BJ (cell line): ENCODE results near the gene CLMN. TPM values are rescaled to one million over a fixed set of nuclear protein-coding genes. Genes with fewer than 3 reads are reported as not detected.

Experiments
- CTCF ChIA-PET: fragments of 350-600 bp; formaldehyde crosslinking; extraction: SDS; loops from one replicate; lab custom pipeline; 2021; ENCODE audit warnings: antibody characterized with exemption, inconsistent platforms; lab: Yijun Ruan, JAX
- POLR2A ChIA-PET: fragments of 300-600 bp; sonication (Branson Sonifier 250); formaldehyde crosslinking; extraction: SDS; loops from one replicate; lab custom pipeline; 2021; ENCODE audit warnings: antibody characterized with exemption; lab: Charles Lee
- DNase-seq: peaks from one replicate; pipeline ENCODE4 v3.0.0-alpha.2; 2011; ENCODE audit warnings: low read depth
- H3K27me3 ChIP-seq: 2 replicates; pipeline ENCODE4 v1.6.0; 2011; ENCODE audit warnings: low read length; ENCODE audit not compliant: control insufficient read depth, insufficient read depth
- H3K36me3 ChIP-seq: 2 replicates; pipeline ENCODE4 v1.5.1; 2011; ENCODE audit warnings: low read length; ENCODE audit not compliant: control insufficient read depth, insufficient read depth
- H3K4me3 ChIP-seq: 2 replicates; pipeline ENCODE4 v1.5.1; 2011; ENCODE audit warnings: low read depth, mild to moderate bottlenecking, control low read depth, low read length
- polyA plus RNA-seq: library from polyadenylated mRNA; depleted of rRNA; stranded (reverse); fragments of >200 nt; gene quantifications from 2 replicates; pipeline ENCODE4 v1.2.3, GENCODE V29; 2011
- TF ChIP-seq, protein P1 (sequence below): IDR thresholded peaks from 2 replicates; pipeline ENCODE4 v1.5.1; 2011; ENCODE audit warnings: low read depth, mild to moderate bottlenecking, control low read depth, inconsistent platforms, low read length, moderate library complexity; ENCODE audit not compliant: insufficient read depth

CLMN gene
- polyA plus RNA-seq, 1 experiment = 0.13 TPM

DNA sequence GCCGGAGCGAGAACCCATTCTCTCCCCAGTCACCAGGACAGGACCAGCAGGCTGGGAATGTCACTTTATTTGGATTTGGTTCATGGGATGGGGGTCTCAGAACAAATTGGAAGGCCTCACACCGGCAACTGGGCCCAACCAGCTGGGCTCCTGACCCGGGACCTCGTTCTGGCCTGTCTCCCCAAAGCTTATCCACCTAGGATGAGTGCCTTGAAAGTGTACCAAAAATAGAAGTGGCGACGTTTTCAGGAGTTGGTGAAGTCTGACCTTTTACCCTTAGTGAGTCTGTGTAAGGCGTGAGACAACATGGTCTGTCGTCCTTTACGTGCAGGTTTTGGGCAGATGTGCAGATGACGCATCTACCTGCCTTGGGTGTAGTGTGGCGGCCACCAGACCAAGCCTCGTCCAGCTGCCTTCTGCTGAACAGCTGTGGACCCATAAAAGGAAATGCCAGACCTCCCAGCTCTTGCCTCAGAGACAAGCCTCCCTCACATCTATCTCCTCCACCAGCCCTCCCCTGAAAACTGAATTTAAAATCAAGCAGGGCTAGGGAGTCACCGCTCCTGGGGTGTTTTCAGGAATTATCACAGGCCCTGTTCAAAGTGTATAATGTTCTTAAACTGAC, 36.6 kb upstream of the CLMN start:
- TF ChIP-seq, protein P1, sequence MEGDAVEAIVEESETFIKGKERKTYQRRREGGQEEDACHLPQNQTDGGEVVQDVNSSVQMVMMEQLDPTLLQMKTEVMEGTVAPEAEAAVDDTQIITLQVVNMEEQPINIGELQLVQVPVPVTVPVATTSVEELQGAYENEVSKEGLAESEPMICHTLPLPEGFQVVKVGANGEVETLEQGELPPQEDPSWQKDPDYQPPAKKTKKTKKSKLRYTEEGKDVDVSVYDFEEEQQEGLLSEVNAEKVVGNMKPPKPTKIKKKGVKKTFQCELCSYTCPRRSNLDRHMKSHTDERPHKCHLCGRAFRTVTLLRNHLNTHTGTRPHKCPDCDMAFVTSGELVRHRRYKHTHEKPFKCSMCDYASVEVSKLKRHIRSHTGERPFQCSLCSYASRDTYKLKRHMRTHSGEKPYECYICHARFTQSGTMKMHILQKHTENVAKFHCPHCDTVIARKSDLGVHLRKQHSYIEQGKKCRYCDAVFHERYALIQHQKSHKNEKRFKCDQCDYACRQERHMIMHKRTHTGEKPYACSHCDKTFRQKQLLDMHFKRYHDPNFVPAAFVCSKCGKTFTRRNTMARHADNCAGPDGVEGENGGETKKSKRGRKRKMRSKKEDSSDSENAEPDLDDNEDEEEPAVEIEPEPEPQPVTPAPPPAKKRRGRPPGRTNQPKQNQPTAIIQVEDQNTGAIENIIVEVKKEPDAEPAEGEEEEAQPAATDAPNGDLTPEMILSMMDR = no peak
- no peaks in the 10 kb centered on the region for H3K36me3 ChIP-seq
- CTCF ChIA-PET = interaction anchor here (1.2 kb wide), 1 partner anchor 9 kb away, joined by 3 read pairs; no protein-coding TSS in a partner anchor
- no peaks in the 10 kb centered on the region for H3K27me3 ChIP-seq
- no peak overlapping the region for H3K4me3 ChIP-seq
- DNase-seq = no peak
- POLR2A ChIA-PET = no interaction called here

- TF ChIP-seq, protein P1 = no peak
- CTCF ChIA-PET = interaction anchor here (1.2 kb wide), 1 partner anchor 10 kb away, joined by 3 read pairs; no protein-coding TSS in a partner anchor
- H3K36me3 ChIP-seq = no peaks in the 10 kb centered on the region
- H3K4me3 ChIP-seq = no peak overlapping the region
- POLR2A ChIA-PET = no interaction called here
- no peaks in the 10 kb centered on the region for H3K27me3 ChIP-seq
- DNase-seq = no peak
Observed at GRCh38 chr14:95355422-95355821, 35.7 kb upstream of the CLMN start.

DNA sequence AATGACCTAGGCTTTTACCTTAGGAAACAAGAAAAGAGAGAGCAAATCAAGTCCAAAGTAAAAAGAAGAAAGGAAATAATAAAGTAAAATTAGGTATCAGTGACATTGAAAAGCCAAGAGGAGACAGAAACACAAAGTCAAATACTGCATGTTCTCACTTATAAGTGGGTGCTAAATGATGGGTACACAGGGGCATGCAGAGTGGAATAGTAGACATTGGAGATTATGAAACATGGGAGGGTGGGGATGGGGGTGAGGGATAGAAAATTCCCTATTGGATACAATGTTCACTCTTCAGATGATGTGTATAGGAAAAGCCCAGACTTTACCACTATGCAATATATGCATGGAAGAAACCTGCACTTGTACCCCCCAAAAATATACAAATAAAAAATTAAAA, 35.1 kb upstream of the CLMN start:
- POLR2A ChIA-PET = no interaction called here

DNA sequence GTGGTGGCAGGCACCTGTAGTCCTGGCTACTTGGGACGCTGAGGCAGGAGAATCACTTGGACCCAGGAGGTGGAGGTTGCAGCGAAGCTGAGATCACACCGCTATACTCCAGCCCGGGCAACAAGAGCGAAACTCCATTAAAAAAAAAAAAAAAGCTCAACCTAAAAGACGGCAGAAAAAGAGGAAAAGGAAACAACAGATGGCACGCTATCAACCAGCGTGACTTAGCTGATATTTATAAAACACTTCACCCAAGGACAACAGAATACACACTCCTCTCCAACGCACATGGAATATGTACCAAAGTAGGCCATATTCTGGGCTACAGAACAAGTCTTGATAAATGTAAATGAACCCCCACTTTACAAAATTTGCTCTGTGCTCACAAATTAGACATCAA, 34.0 kb upstream of the CLMN start:
- Histone ChIP-seq H3K36me3 (no peaks in the 10 kb centered on the region), H3K4me3 (no peak overlapping the region), H3K27me3 (no peaks in the 10 kb centered on the region)
- ChIA-PET POLR2A (no interaction called here), CTCF (interaction anchor here (1.2 kb wide), 1 partner anchor 12 kb away, joined by 4 read pairs; no protein-coding TSS in a partner anchor)
- DNase-seq = no peak
- TF ChIP-seq, protein P1 = no peak

More for the DNA sequence above, 35.1 kb upstream of the CLMN start:
- no peaks in the 10 kb centered on the region for H3K36me3 ChIP-seq
- CTCF ChIA-PET = no interaction called here
- TF ChIP-seq, protein P1 = no peak
- no peak for DNase-seq
- no peaks in the 10 kb centered on the region for H3K27me3 ChIP-seq
- H3K4me3 ChIP-seq = no peak overlapping the region

DNA sequence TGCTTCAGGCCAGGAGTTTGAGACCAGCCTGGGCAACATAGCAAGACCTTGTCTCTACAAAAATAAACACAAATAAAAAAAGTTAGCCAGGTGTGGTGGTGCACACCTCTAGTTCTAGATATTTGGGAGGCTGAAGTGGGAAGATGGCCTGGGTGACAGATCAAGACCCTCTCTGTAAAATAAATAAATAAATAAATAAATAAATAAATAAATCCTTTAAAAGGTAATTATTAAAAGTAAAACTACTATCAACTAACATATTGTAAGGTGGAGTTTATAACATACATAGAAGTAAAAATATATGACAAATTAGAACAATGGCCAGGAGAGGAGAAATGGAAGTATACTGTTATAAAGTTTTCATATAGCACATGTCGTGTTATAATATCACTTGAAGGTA, 33.3 kb upstream of the CLMN start:
- TF ChIP-seq, protein P1 = no peak
- Histone ChIP-seq H3K36me3 (no peaks in the 10 kb centered on the region), H3K27me3 (no peaks in the 10 kb centered on the region), H3K4me3 (no peak overlapping the region)
- CTCF ChIA-PET = interaction anchor here (1.2 kb wide), 1 partner anchor 13 kb away, joined by 4 read pairs; no protein-coding TSS in a partner anchor
- POLR2A ChIA-PET = no interaction called here
- no peak for DNase-seq
